ENCODE results near the gene CDC42EP1.
"Not testable (repeated sequence)": the region's sequence is repeated elsewhere in the genome, so short reads cannot be mapped to it uniquely, and the experiment has no call there.

CDC42EP1 gene

GRCh38 chr22:37534445-37534844 is 25.8 kb upstream of the CDC42EP1 start:
- DNase-seq, result no peak

- no peak for DNase-seq
Measured at GRCh38 chr22:37535159-37535558, 25.1 kb upstream of the CDC42EP1 start.

DNA sequence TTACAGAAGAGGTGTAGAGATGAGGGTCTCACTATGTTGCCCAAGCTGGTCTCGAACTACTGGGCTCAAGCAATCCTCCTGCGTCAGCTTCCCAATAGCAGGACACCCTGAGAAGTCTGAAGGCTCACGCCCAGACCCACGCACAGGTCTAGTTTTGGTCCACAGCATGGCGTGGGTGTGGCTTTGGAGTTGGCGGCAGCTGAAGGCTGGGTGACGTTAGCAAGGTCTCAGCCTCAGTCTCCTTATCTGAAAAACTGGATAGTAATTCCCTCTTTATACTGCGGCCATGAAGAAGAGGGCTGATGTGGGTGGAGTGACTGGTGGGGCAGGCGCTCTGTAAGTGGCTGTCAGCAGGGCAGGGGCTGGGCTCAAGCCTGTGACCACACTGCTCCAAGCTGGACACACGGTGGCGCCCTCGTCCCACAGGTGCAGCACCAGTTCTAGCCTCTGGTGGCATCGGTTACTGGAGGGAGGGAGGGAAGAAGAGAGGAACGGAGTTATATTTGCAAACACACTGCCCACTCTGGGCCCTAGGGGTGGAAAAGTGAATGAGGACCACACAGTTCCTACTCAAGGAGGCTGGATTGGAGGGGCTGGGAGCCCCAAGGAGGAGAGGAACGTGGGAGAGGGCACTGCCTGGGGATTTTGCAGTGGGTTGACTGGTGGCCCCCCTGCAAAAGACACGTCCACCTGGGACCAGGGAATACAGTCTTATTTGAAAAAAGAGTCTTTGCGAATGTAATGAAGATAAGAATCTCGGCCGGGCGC is 21.5 kb upstream of the CDC42EP1 start:
- no peak for DNase-seq

- DNase-seq, result not testable (repeated sequence)
Measured at GRCh38 chr22:37539790-37540189, 20.5 kb upstream of the CDC42EP1 start.

DNA sequence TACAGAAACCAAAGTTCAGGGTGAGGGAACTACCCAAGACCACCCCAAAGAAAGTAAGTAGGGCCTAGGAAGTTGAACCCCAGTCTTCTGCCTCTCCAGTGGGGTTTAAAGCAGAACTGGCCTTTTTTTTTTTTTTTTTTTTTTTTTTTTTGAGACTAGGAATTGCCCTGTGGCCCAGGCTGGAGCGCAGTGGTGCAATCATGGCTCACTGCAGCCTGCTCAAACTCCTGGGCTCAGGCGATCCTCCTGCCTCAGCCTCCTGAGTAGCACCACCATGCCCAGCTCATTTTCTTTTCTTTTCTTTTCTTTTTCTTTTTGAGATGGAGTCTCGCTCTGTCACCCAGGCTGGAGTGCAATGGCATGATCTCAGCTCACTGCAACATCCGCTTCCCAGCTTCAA is 17.9 kb upstream of the CDC42EP1 start:
- not testable (repeated sequence) for DNase-seq

DNA sequence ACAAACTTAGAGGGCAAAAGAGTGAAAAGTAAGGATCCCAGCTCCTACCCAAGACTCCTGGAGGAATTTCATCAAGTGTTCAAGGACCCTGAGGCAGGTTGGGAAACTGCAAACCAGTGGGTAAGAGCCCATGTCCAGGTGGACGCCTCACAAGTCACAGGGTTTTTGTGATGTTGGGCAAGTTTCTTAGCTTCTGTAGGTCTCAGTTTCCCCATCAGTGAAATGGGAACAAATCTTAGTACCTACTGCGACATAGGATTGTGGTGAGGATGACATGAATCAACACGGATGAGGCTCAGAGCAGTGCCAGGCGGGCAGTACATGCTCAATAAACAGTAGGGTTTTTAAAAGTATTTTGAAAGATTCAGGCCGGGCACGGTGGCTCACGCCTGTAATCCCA is 17.3 kb upstream of the CDC42EP1 start:
- DNase-seq, result no peak

- no peak for DNase-seq
Measured at GRCh38 chr22:37544955-37545702, 15.2 kb upstream of the CDC42EP1 start.

- DNase-seq, result no peak
Measured at GRCh38 chr22:37545703-37546436, 14.4 kb upstream of the CDC42EP1 start.

DNA sequence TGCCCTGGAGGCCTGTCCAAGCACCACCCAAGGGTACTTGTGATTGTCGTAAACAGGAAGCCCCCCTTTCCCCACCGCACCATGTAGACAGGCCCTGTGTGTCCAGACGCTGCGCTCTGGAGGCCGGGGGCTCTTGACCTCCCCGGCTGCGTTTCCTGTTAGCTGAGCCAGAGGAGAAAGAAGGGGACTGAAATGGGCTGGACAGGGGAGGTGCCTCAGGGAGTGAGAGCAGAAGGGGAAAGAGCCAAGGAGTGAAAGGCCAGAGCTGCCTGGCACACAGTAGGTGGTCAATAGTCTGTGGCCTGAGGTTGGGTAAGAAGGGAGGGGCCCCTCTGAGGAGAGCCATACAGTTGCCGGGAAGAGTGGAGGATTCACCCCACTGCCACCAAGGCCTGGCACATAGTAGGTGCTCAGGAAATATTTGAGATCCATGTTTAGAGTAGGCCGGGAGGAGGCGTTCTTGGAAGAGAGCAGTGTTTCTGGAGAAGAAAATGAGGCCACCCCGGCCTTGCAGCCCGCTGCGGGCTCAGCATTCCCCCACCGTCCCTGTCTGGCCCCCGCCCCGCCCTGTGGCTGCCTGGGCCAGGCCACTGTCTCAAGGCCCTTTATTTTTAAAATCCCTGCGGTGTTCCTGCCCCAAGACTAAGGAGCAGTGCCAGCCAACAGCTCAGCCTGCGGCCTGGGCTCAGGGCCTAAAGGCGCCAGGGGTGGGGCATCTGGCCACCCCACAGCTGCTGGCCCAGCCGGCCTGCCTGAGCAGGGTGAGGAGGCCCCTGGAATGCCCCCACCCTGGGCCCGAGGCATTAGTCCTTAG is 13.6 kb upstream of the CDC42EP1 start:
- DNase-seq, result no peak

- no peak for DNase-seq
Measured at GRCh38 chr22:37547251-37547741, 13.0 kb upstream of the CDC42EP1 start.

DNA sequence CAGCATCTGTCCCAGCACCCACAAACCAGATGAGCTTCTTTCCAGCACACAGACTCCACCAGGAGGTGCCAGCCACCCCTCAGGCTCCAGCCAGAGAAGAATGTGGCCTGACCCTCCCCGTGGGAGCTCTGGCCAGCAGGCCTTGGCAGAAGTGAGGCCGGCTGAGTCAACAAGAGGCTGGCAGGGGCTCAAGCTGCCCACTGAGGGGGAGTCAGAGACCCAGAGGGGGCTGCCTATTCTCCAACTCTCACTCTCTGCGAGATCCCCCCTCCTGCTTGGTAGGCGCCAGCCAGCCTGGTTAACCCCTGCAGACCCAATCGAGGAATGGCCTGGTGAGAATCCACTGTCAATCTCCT is 10.6 kb upstream of the CDC42EP1 start:
- no peak for DNase-seq

DNA sequence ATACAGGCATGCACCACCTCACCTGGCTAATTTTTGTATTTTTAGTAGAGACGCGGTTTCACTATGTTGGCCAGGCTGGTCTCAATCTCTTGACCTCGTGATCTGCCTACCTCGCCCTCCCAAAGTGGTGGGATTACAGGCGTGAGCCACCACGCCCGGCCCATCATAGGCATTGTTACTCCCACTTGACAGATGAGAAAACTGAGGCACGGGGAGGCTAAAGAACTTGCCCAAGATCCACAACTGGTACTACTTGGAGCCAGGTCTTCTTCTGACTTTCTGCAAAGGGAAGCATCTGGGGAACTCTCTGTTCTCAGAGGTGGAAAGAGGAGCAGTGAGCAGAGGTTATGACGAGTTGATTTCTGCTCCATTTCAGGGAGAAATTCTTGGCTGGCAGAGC is 9.4 kb upstream of the CDC42EP1 start:
- not testable (repeated sequence) for DNase-seq

DNA sequence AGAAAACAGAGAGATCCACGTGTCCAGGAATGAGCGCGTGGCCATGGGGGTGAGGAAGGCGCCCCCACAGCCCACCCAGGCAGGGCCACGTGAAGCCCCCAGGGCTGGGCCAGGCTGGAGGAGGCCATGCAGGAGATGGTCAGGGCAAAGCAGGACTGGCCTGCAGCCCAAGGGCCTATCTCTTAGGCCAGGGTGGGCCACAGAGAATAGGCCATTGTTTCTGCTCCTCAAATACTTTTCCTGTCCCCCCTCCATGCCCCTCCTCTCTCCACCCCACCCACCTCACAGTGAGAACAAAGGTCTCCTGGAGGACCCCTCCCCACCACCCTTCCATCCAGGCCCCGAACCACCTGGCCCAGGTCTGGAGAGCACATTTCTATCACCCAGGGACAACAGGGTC is 8.3 kb upstream of the CDC42EP1 start:
- no peak for DNase-seq

GRCh38 chr22:37552524-37553163 is 7.6 kb upstream of the CDC42EP1 start:
- no peak for DNase-seq

DNA sequence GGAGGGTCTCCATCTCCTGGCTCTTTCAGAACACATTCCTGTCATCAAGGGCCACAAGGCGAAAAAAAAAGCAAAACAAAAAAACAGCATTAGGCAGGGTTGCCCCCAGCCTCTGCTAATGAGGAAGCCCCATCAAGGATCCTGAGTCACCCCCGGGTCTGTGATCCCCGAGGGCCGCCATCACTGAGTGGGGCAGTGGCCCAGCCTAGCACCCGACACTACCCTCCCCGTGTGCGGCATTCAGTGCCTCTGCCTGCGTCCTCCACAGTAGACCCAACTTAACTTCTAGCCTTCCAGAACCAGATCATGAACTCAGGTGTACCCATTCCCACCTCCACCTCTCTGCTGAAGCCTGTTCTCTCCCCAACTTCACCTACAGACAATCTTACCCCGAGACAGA is 6.6 kb upstream of the CDC42EP1 start:
- no peak for DNase-seq

DNA sequence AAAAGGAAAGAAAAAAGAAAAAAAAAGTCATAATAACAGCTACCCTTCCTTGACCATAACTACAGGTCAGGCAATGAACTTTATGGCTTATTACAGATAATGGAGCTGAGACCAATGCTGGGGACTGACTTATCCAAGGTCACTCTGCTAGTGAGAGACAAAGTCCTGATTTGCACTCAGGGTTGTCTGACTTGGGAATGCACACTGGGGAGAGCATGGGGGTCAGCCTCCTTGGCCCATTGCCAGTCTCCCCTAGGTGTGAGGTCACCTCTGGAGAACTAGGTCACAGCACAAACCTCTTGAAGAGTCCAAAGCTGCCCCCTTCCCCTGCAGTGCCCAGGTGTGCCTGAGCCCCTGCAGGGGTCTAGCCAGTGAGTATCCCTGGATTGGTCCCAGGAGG is 5.3 kb upstream of the CDC42EP1 start:
- no peak for DNase-seq

GRCh38 chr22:37556710-37557109 is 3.6 kb upstream of the CDC42EP1 start:
- DNase-seq, result no peak

DNA sequence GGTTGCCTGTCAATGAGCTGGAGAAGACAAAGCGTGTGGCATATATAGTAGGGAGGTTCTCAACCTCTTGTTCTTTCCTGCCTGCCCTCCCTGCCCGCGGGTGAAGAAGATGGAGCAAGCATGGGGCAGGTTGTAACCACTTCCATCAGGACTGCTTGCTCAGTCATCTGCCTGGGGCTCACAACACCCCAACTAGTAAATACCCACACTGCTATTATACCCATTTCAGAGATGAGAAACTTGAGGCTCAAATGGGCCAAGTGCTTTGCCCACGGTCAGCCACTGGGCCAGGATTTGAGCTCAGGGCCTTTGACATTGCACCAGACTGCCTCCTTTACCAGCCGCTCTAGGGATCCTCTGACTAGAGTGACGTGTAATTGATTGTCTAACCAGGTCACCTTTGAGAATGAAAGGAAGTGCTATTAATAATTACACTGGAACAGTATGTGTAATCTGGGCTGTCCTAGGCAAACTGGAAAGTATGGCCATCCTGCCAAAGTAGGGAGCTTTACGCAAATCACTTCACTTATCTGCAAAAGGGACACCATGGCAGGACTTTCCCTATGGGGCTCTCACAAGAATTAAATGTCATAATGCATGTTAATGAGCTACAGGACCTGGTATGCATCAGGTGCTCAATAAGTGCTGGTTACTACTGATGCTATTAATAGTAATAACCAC is 2.8 kb upstream of the CDC42EP1 start:
- DNase-seq, result no peak

DNA sequence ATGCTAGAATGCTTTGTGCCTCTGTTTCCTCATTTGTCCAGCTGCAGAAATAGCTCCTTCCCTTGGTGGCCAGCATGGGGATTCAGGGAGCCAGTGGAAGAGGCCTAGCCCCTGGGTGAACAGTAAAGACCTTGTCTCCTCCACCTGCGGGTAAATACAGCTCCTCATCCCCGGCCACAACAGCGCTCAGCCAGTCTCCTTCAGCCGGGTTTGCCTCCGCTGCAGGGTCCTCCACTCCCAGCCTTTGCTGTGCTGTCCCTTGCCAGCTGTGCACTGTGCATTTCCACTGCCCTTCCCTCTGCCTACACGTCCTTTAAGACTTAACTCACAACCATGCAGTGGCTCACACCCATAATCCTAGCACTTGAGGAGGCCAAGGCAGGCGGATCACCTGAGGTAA is 1.5 kb upstream of the CDC42EP1 start:
- DNase-seq, result no peak

GRCh38 chr22:37559521-37559900 is 769 bp upstream of the CDC42EP1 start:
- DNase-seq, result no peak

GRCh38 chr22:37560608-37561211 is 430 bp downstream of the CDC42EP1 start:
- DNase-seq, result no peak

Measured in cerebellar nuclear complex (tissue), 1 donor.